Measurements from ENCODE around the gene ASCC1. TPM values are rescaled to one million over a fixed set of nuclear protein-coding genes. Genes with fewer than 3 reads are reported as not detected.
"Not testable (repeated sequence)": the region's sequence is repeated elsewhere in the genome, so short reads cannot be mapped to it uniquely, and the experiment has no call there.

Gene ASCC1
- total and polyA plus RNA-seq, 7 experiments from 2014 or later, result 19.4 to 33.1 (median 24.4) TPM

- CTCF ChIA-PET, result interaction anchor here (1.4 kb wide), 1 partner anchor 59 kb away, joined by 3 read pairs; no protein-coding TSS in a partner anchor
- DNase-seq, result not testable (repeated sequence)
Measured at GRCh38 chr10:72249176-72249862, 33.2 kb upstream of the ASCC1 start.

DNA sequence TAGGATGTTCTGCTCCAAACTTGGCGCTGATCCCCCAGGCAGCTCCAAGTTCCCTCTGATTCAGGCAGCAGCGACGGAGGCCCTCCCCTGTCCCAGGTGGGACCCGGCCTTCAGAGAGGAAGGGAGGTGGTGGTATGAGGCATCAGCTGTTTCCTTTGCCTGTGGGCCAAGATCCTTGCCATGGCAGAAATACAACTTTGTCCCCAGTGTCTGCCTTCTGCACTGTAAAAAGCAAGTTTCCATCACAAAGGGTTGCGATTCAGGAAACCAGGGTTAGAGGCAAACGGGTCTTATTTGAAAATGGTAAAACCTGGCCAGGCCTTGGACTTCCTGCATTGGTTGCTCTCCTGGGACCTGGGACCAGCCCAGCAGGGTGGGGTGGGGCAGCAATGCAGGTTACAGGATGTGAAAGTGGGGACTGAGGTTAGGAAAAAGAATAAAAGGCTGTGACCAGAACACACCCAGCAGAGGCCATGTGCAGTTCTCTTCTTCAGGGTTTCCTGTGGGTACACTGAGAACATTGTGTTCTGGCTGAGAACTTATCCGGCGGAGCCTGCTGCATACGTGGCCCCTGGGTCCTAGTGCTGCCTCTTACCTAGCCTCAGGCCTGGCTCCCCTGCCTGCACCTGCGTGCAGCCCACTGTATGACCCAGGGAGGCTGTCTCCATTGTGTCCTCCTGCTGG lies 32.5 kb upstream of the ASCC1 start:
- Mint-ChIP-seq H3K4me1 (peaks cover 63 to 89% (median 83%) of the 10 kb centered on the region in 7 donors), H3K9me3 (no peaks in the 10 kb centered on the region), H3K27ac (peak overlapping the region; percentile 87 to 99 (median 96)), H3K36me3 (peaks cover 0 to 4% (median 0%) of the 10 kb centered on the region in 5 donors), H3K4me3 (peak overlapping the region; percentile 80 to 98 (median 84)), H3K27me3 (no peaks in the 10 kb centered on the region)
- POLR2A ChIA-PET, result interaction anchor here (0.6 to 18.6 kb wide), 22 partner anchors 7 to 140 kb away, joined by 3 to 219 read pairs (median 4); partner anchors contain the start of genes ANAPC16, ASCC1 and DDIT4
- Histone ChIP-seq H3K4me3 (ENCODE audit: low read length) (peak overlapping the region; percentile 59), H3K9me3 (ENCODE audit: control insufficient read depth in 2 of 3, low read length in 3 of 3) (no peaks in the 10 kb centered on the region), H3K4me1 (ENCODE audit: control insufficient read depth in 2 of 2, insufficient read depth in 2 of 2, low read length in 2 of 2) (peaks cover 62 to 89% of the 10 kb centered on the region in 2 donors), H3K27ac (ENCODE audit: low read depth, low read length) (peak overlapping the region; percentile 68), H3K27me3 (ENCODE audit: control insufficient read depth in 2 of 2, insufficient read depth in 2 of 2, low read length in 2 of 2) (no peaks in the 10 kb centered on the region), H3K36me3 (ENCODE audit: control insufficient read depth in 2 of 3, insufficient read depth in 3 of 3, low read length in 3 of 3) (no peaks in the 10 kb centered on the region)
- intact Hi-C loops (cut with micrococcal nuclease), result loop anchor here (1.0 to 2.0 kb wide), 13 partner anchors 12 to 159 kb away; partner anchors contain the start of genes ANAPC16 (in 2 of the 2), ASCC1 (in 2 of the 2) and DDIT4 (in 2 of the 2)
- ATAC-seq (peak; percentile 95), DNase-seq (peak; percentile 34 to 92 (median 83))
- CTCF ChIA-PET, result interaction anchor here (0.7 to 2.6 kb wide), 10 partner anchors 12 to 200 kb away, joined by 3 to 8 read pairs (median 4); no protein-coding TSS in a partner anchor

More at GRCh38 chr10:72249176-72249862, 33.2 kb upstream of the ASCC1 start:
- not testable (repeated sequence) for ATAC-seq; H3K9me3 Mint-ChIP-seq; H3K9me3 ChIP-seq (ENCODE audit: control insufficient read depth in 2 of 3, low read length in 3 of 3); H3K36me3 ChIP-seq (ENCODE audit: control insufficient read depth in 2 of 3, insufficient read depth in 3 of 3, low read length in 3 of 3); H3K36me3 Mint-ChIP-seq; H3K27me3 ChIP-seq (ENCODE audit: control insufficient read depth in 2 of 2, insufficient read depth in 2 of 2, low read length in 2 of 2); H3K27me3 Mint-ChIP-seq
- POLR2A ChIA-PET, result interaction anchor here (1.1 to 18.6 kb wide), 5 partner anchors 10 to 48 kb away, joined by 3 to 219 read pairs (median 3); partner anchors contain the start of gene DDIT4
- H3K27ac Mint-ChIP-seq, result peak overlapping the region; percentile 88 to 99 (median 96)
- intact Hi-C loops (cut with micrococcal nuclease), result loop anchor here in 1 of 2 donors (2.0 kb wide), 2 partner anchors 15 to 77 kb away; no protein-coding TSS in a partner anchor
- peaks cover 59 to 89% (median 78%) of the 10 kb centered on the region in 7 donors for H3K4me1 Mint-ChIP-seq
- Histone ChIP-seq H3K4me1 (ENCODE audit: control insufficient read depth in 2 of 2, insufficient read depth in 2 of 2, low read length in 2 of 2) (peaks cover 58 to 89% of the 10 kb centered on the region in 2 donors), H3K4me3 (ENCODE audit: low read length) (peak overlapping the region; percentile 59), H3K27ac (ENCODE audit: low read depth, low read length) (peak overlapping the region; percentile 68)
- peak overlapping the region; percentile 80 to 98 (median 84) for H3K4me3 Mint-ChIP-seq

GRCh38 chr10:72245949-72246525 lies 30.0 kb upstream of the ASCC1 start:
- Histone ChIP-seq H3K9me3 (ENCODE audit: control insufficient read depth in 2 of 3, low read length in 3 of 3) (no peaks in the 10 kb centered on the region), H3K4me1 (ENCODE audit: control insufficient read depth in 2 of 2, insufficient read depth in 2 of 2, low read length in 2 of 2) (peaks cover 67 to 81% of the 10 kb centered on the region in 2 donors), H3K4me3 (ENCODE audit: low read length) (no peak overlapping the region), H3K27me3 (ENCODE audit: control insufficient read depth in 2 of 2, insufficient read depth in 2 of 2, low read length in 2 of 2) (no peaks in the 10 kb centered on the region), H3K36me3 (ENCODE audit: control insufficient read depth in 2 of 3, insufficient read depth in 3 of 3, low read length in 3 of 3) (no peaks in the 10 kb centered on the region), H3K27ac (ENCODE audit: low read depth, low read length) (peak overlapping the region; percentile 35)
- ChIA-PET POLR2A (interaction anchor here (0.9 to 3.8 kb wide), 12 partner anchors 8 to 89 kb away, joined by 3 to 32 read pairs (median 3); partner anchors contain the start of genes ANAPC16 and ASCC1), CTCF (interaction anchor here (0.9 to 2.6 kb wide), 7 partner anchors 14 to 90 kb away, joined by 3 to 9 read pairs (median 4); no protein-coding TSS in a partner anchor)
- intact Hi-C loops (cut with micrococcal nuclease), result no loop called here
- H3K4me3 Mint-ChIP-seq, result peak overlapping the region; percentile 6 to 80 (median 60)
- peak overlapping the region; percentile 56 to 98 (median 93) for H3K27ac Mint-ChIP-seq
- peaks cover 0 to 4% (median 0%) of the 10 kb centered on the region in 11 donors for H3K9me3 Mint-ChIP-seq
- peaks cover 59 to 90% (median 83%) of the 10 kb centered on the region in 7 donors for H3K4me1 Mint-ChIP-seq
- ATAC-seq (no peak), DNase-seq (no peak)
- peaks cover 0 to 4% (median 0%) of the 10 kb centered on the region in 5 donors for H3K36me3 Mint-ChIP-seq
- H3K27me3 Mint-ChIP-seq, result no peaks in the 10 kb centered on the region

- Histone ChIP-seq H3K4me1 (ENCODE audit: control insufficient read depth in 2 of 2, insufficient read depth in 2 of 2, low read length in 2 of 2) (peaks cover 55 to 68% of the 10 kb centered on the region in 2 donors), H3K4me3 (ENCODE audit: low read length) (no peak overlapping the region), H3K36me3 (ENCODE audit: control insufficient read depth in 2 of 3, insufficient read depth in 3 of 3, low read length in 3 of 3) (no peaks in the 10 kb centered on the region), H3K9me3 (ENCODE audit: control insufficient read depth in 2 of 3, low read length in 3 of 3) (no peaks in the 10 kb centered on the region), H3K27me3 (ENCODE audit: control insufficient read depth in 2 of 2, insufficient read depth in 2 of 2, low read length in 2 of 2) (no peaks in the 10 kb centered on the region), H3K27ac (ENCODE audit: low read depth, low read length) (peak overlapping the region; percentile 39)
- CTCF ChIA-PET, result interaction anchor here (0.6 to 1.2 kb wide), 3 partner anchors 10 to 92 kb away, joined by 3 to 4 read pairs (median 4); no protein-coding TSS in a partner anchor
- Mint-ChIP-seq H3K4me3 (peak overlapping the region in 9 of 10 donors; percentile 6 to 80 (median 30)), H3K9me3 (peaks cover 0 to 4% (median 0%) of the 10 kb centered on the region in 11 donors), H3K4me1 (peaks cover 53 to 89% (median 78%) of the 10 kb centered on the region in 7 donors), H3K27ac (peak overlapping the region; percentile 76 to 98 (median 93)), H3K27me3 (no peaks in the 10 kb centered on the region), H3K36me3 (peaks cover 0 to 9% (median 3%) of the 10 kb centered on the region in 5 donors)
- ATAC-seq (no peak), DNase-seq (no peak)
- POLR2A ChIA-PET, result interaction anchor here (1.2 to 1.5 kb wide), 4 partner anchors 12 to 155 kb away, joined by 3 to 5 read pairs (median 4); no protein-coding TSS in a partner anchor
- intact Hi-C loops (cut with micrococcal nuclease), result loop anchor here in 1 of 2 donors (1.0 kb wide), 1 partner anchor 93 kb away; no protein-coding TSS in a partner anchor
Measured at GRCh38 chr10:72244573-72245038, 28.5 kb upstream of the ASCC1 start.

GRCh38 chr10:72243822-72244437 lies 27.9 kb upstream of the ASCC1 start:
- ChIA-PET POLR2A (interaction anchor here (1.4 to 1.5 kb wide), 2 partner anchors 29 to 155 kb away, joined by 5 read pairs; no protein-coding TSS in a partner anchor), CTCF (interaction anchor here (0.6 to 1.4 kb wide), 3 partner anchors 21 to 94 kb away, joined by 4 read pairs; no protein-coding TSS in a partner anchor)
- Mint-ChIP-seq H3K27ac (peak overlapping the region; percentile 76 to 98 (median 93)), H3K4me1 (peaks cover 51 to 93% (median 80%) of the 10 kb centered on the region in 7 donors), H3K36me3 (peaks cover 0 to 10% (median 5%) of the 10 kb centered on the region in 5 donors), H3K9me3 (peaks cover 0 to 4% (median 0%) of the 10 kb centered on the region in 11 donors), H3K27me3 (no peaks in the 10 kb centered on the region), H3K4me3 (peak overlapping the region in 9 of 10 donors; percentile 14 to 80 (median 56))
- Histone ChIP-seq H3K9me3 (ENCODE audit: control insufficient read depth in 2 of 3, low read length in 3 of 3) (no peaks in the 10 kb centered on the region), H3K27me3 (ENCODE audit: control insufficient read depth in 2 of 2, insufficient read depth in 2 of 2, low read length in 2 of 2) (no peaks in the 10 kb centered on the region), H3K27ac (ENCODE audit: low read depth, low read length) (peak overlapping the region; percentile 39), H3K36me3 (ENCODE audit: control insufficient read depth in 2 of 3, insufficient read depth in 3 of 3, low read length in 3 of 3) (no peaks in the 10 kb centered on the region), H3K4me1 (ENCODE audit: control insufficient read depth in 2 of 2, insufficient read depth in 2 of 2, low read length in 2 of 2) (peaks cover 50 to 67% of the 10 kb centered on the region in 2 donors), H3K4me3 (ENCODE audit: low read length) (no peak overlapping the region)
- no peak for ATAC-seq
- intact Hi-C loops (cut with micrococcal nuclease), result loop anchor here in 1 of 2 donors (1.0 kb wide), 1 partner anchor 93 kb away; no protein-coding TSS in a partner anchor
- DNase-seq, result peak in 1 of 9 donors; percentile 14

Measured in naive thymus-derived CD4-positive, alpha-beta T cell (primary cell).